CD14-positive monocyte (primary cell): ENCODE results near the gene ITGB8. TPM values are rescaled to one million over a fixed set of nuclear protein-coding genes. Genes with fewer than 3 reads are reported as not detected.

Experiments
- DNase-seq, 3 donors: peaks; one replicate each; pipeline ENCODE4 v3.0.0-alpha.2; 2011 to 2022
- H2AFZ ChIP-seq: 2 replicates; pipeline ENCODE4 v1.6.0; 2012; ENCODE audit warnings: mild to moderate bottlenecking, low read depth, low read length, inconsistent platforms; ENCODE audit not compliant: insufficient read depth, poor library complexity, severe bottlenecking
- H3K27ac ChIP-seq, 2 donors: 1 replicate in 1 of 2; 2 replicates in 1 of 2; pipeline ENCODE4 v1.5.1; 2012 to 2013; ENCODE audit warnings: low read length in 2 of 2, control low read depth in 1 of 2, inconsistent platforms in 1 of 2, low read depth in 1 of 2, mild to moderate bottlenecking in 1 of 2
- H3K27me3 ChIP-seq, 2 donors: one replicate each; pipeline versions ENCODE4 v1.6.0 to v1.6.1; 2011 to 2013; ENCODE audit warnings: low read length in 2 of 2; ENCODE audit not compliant: control insufficient read depth in 2 of 2, insufficient read depth in 2 of 2
- H3K36me3 ChIP-seq, 2 donors: replicated peaks in 1 of 2; 1 replicate in 1 of 2; 2 replicates in 1 of 2; pipeline versions ENCODE4 v1.5.1 to v1.6.1; 2012 to 2013; ENCODE audit warnings: low read length in 2 of 2, control low read depth in 1 of 2, inconsistent platforms in 1 of 2, mild to moderate bottlenecking in 1 of 2; ENCODE audit not compliant: insufficient read depth in 2 of 2, control insufficient read depth in 1 of 2
- H3K4me1 ChIP-seq, 2 donors: 1 replicate in 1 of 2; 2 replicates in 1 of 2; pipeline versions ENCODE4 v1.5.1 to v1.6.1; 2012 to 2013; ENCODE audit warnings: low read length in 2 of 2, control low read depth in 1 of 2, inconsistent platforms in 1 of 2, mild to moderate bottlenecking in 1 of 2, moderate library complexity in 1 of 2; ENCODE audit not compliant: insufficient read depth in 2 of 2, control insufficient read depth in 1 of 2
- H3K4me2 ChIP-seq: replicated peaks from 2 replicates; pipeline ENCODE3; 2012; ENCODE audit warnings: low read length, moderate library complexity, mild to moderate bottlenecking; ENCODE audit not compliant: poor library complexity, severe bottlenecking; ENCODE audit errors: extremely low read depth
- H3K4me3 ChIP-seq, 3 experiments: fragments of 200-600 bp in 1 of 3; sonication (generic) in 1 of 3; replicated peaks in 1 of 3; 1 replicate in 2 of 3; 2 replicates in 1 of 3; pipeline ENCODE4 v1.5.1; 2011 to 2013; ENCODE audit warnings: low read length in 3 of 3, mild to moderate bottlenecking in 3 of 3, control low read depth in 2 of 3, low read depth in 2 of 3, inconsistent platforms in 1 of 3, moderate library complexity in 1 of 3
- H3K79me2 ChIP-seq: 2 replicates; pipeline ENCODE4 v1.6.0; 2012; ENCODE audit warnings: mild to moderate bottlenecking, control low read depth, inconsistent platforms, low read length, moderate library complexity; ENCODE audit not compliant: insufficient read depth
- H3K9ac ChIP-seq: 2 replicates; pipeline ENCODE4 v1.6.0; 2017; ENCODE audit warnings: low read length, mild to moderate bottlenecking; ENCODE audit not compliant: insufficient read depth, poor library complexity, severe bottlenecking
- H3K9me3 ChIP-seq, 2 donors: replicated peaks in 1 of 2; 1 replicate in 1 of 2; 2 replicates in 1 of 2; pipeline versions ENCODE4 v1.5.1 to v1.6.1; 2012 to 2013; ENCODE audit warnings: low read length in 2 of 2, control low read depth in 1 of 2; ENCODE audit not compliant: control insufficient read depth in 1 of 2, insufficient read depth in 1 of 2
- H4K20me1 ChIP-seq: 2 replicates; pipeline ENCODE4 v1.6.0; 2012; ENCODE audit warnings: mild to moderate bottlenecking, low read length, control low read depth, moderate library complexity; ENCODE audit not compliant: insufficient read depth
- H3K27ac Mint-ChIP-seq, 7 donors: one replicate each; pipeline ENCODE4 v1.8.0; 2020; ENCODE audit warnings: mild to moderate bottlenecking in 7 of 7, mixed read lengths in 7 of 7, moderate library complexity in 6 of 7, inconsistent platforms in 2 of 7
- H3K27me3 Mint-ChIP-seq, 3 donors: one replicate each; pipeline ENCODE4 v1.8.0; 2021 to 2022; ENCODE audit warnings: low read depth in 3 of 3, mild to moderate bottlenecking in 3 of 3, mixed read lengths in 3 of 3, moderate library complexity in 3 of 3, inconsistent platforms in 1 of 3
- H3K36me3 Mint-ChIP-seq, 2 donors: one replicate each; pipeline ENCODE4 v1.8.0; 2020; ENCODE audit warnings: mixed read lengths in 2 of 2, inconsistent platforms in 1 of 2, mild to moderate bottlenecking in 1 of 2
- H3K4me1 Mint-ChIP-seq: one replicate; pipeline ENCODE4 v1.8.0; 2020; ENCODE audit warnings: mild to moderate bottlenecking, mixed read lengths
- H3K4me3 Mint-ChIP-seq, 2 donors: one replicate each; pipeline ENCODE4 v1.8.0; 2020; ENCODE audit warnings: mild to moderate bottlenecking in 2 of 2, mixed read lengths in 2 of 2, moderate library complexity in 1 of 2
- H3K9me3 Mint-ChIP-seq, 7 donors: one replicate each; pipeline ENCODE4 v1.8.0; 2020 to 2022; ENCODE audit warnings: mixed read lengths in 7 of 7, mild to moderate bottlenecking in 6 of 7, moderate library complexity in 6 of 7, inconsistent platforms in 2 of 7
- WGBS: methylation state at CpG from one replicate; pipeline ENCODE4 v1.1.5; 2013; ENCODE audit warnings: missing lambda C conversion rate; ENCODE audit not compliant: insufficient coverage; 5-methylcytosine and 5-hydroxymethylcytosine counted together
- intact Hi-C, 2 donors: fragments of 100-400 bp; cut with micrococcal nuclease; formaldehyde crosslinking; loops; one replicate each; pipeline versions ENCODE4 v1.15.0 to v1.15.1; 2023
- polyA plus RNA-seq, 3 donors: library from polyadenylated mRNA; depleted of rRNA in 1 of 3; unstranded in 2 of 3; stranded (reverse) in 1 of 3; fragments of 300-500 nt in 2 of 3; fragments of >200 nt in 1 of 3; fragmentation: Illumina TruSeq in 2 of 3; gene quantifications; 1 replicate in 2 of 3; 2 replicates in 1 of 3; pipeline ENCODE4 v1.2.3, GENCODE V29; 2012 to 2021
- TF ChIP-seq, protein P1 (sequence below): fragments of 200-600 bp; IDR thresholded peaks from one replicate; pipeline ENCODE4 v1.8.0; 2022; ENCODE audit warnings: antibody characterized with exemption, mild to moderate bottlenecking

Gene ITGB8
- polyA plus RNA-seq, 3 donors, result 0.01 to 0.28 (median 0.19) TPM

DNA sequence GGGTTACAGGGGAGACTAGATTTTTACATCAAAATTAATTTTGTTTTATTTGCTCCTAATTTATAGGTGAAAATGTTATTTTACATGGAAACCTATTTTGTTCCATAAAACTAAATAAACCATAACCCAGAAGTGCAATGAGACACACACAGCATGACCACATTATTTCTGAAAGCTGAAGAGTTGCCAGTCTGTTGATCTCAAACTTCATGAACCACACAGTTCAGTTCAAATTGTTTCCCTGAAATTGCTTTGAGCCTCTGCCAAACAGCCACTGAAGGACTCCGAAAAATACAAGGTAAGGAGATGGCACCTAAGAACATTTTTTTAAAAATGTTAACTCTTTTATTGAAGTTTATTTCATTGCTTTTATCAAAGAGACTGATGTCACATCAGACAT lies 25.0 kb upstream of the ITGB8 start:
- Mint-ChIP-seq H3K27ac (no peak overlapping the region), H3K4me3 (no peak overlapping the region), H3K9me3 (no peaks in the 10 kb centered on the region), H3K36me3 (no peaks in the 10 kb centered on the region), H3K27me3 (no peaks in the 10 kb centered on the region), H3K4me1 (peaks cover 19% of the 10 kb centered on the region)
- H3K4me3 ChIP-seq, result no peak overlapping the region
- intact Hi-C loops, result loop anchor here in 1 of 2 donors (10.0 kb wide), 1 partner anchor 101 kb away; no protein-coding TSS in a partner anchor
- H3K4me1 ChIP-seq, result peaks cover 2 to 8% of the 10 kb centered on the region in 2 donors
- no peak for DNase-seq
- H2AFZ ChIP-seq, result no peak overlapping the region
- no peaks in the 10 kb centered on the region for H3K79me2 ChIP-seq
- no peak overlapping the region for H3K27ac ChIP-seq
- WGBS, result no CpG with 5 or more reads among the region's 1 CpG
- no peaks in the 10 kb centered on the region for H3K9me3 ChIP-seq
- no peak overlapping the region for H3K4me2 ChIP-seq
- TF ChIP-seq, protein P1, sequence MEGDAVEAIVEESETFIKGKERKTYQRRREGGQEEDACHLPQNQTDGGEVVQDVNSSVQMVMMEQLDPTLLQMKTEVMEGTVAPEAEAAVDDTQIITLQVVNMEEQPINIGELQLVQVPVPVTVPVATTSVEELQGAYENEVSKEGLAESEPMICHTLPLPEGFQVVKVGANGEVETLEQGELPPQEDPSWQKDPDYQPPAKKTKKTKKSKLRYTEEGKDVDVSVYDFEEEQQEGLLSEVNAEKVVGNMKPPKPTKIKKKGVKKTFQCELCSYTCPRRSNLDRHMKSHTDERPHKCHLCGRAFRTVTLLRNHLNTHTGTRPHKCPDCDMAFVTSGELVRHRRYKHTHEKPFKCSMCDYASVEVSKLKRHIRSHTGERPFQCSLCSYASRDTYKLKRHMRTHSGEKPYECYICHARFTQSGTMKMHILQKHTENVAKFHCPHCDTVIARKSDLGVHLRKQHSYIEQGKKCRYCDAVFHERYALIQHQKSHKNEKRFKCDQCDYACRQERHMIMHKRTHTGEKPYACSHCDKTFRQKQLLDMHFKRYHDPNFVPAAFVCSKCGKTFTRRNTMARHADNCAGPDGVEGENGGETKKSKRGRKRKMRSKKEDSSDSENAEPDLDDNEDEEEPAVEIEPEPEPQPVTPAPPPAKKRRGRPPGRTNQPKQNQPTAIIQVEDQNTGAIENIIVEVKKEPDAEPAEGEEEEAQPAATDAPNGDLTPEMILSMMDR, result no peak
- H4K20me1 ChIP-seq, result no peaks in the 10 kb centered on the region
- no peaks in the 10 kb centered on the region for H3K27me3 ChIP-seq
- no peaks in the 10 kb centered on the region for H3K36me3 ChIP-seq
- no peak overlapping the region for H3K9ac ChIP-seq

DNA sequence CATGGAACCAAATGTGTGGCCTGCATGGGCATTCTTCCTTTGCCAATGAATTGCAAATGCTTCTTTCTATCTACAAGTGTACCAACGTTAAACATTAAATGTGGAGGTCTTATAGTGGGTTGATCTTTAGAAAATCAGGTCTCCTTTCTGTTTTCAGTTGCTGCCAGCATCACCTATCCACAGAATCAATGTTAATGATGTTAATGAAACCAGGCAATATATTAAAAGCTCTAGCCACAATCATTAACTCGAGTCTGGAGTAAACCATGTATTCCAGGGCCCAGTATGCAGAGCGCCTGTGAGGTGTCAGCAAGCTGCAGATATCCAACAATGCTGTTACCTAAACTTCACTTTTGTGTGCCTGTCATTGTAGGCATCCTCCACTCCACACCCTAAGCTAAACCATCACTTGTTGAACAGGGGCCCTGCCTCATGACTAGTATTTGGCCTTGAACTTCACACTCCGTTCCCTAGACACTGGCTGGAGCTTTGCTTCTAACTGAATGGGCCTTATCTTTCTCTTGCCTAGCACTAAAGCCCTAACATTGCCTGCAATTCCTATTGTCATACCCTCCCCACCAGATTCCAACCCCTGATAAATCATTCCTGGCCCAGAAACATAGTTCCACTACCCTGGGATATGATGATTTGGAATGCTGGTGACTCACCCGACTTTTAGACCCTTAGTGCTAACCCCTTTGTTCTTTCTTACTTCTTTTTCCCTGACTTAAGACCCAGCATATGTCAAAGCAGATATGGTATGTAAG lies 24.3 kb upstream of the ITGB8 start:
- no peaks in the 10 kb centered on the region for H4K20me1 ChIP-seq
- Mint-ChIP-seq H3K27me3 (no peaks in the 10 kb centered on the region), H3K4me1 (peaks cover 20% of the 10 kb centered on the region), H3K4me3 (no peak overlapping the region), H3K9me3 (no peaks in the 10 kb centered on the region), H3K36me3 (no peaks in the 10 kb centered on the region), H3K27ac (peak overlapping the region in 1 of 7 donors; percentile 33)
- TF ChIP-seq, protein P1, result no peak
- H3K9ac ChIP-seq, result no peak overlapping the region
- H3K4me1 ChIP-seq, result peaks cover 4 to 14% of the 10 kb centered on the region in 2 donors
- H3K27ac ChIP-seq, result no peak overlapping the region
- H3K27me3 ChIP-seq, result no peaks in the 10 kb centered on the region
- no peak overlapping the region for H3K4me3 ChIP-seq
- 96% methylated on average over 3 of the region's 5 CpGs for WGBS
- no peak for DNase-seq
- intact Hi-C loops, result loop anchor here in 1 of 2 donors (10.0 kb wide), 1 partner anchor 102 kb away; no protein-coding TSS in a partner anchor
- H3K79me2 ChIP-seq, result no peaks in the 10 kb centered on the region
- H2AFZ ChIP-seq, result no peak overlapping the region
- no peaks in the 10 kb centered on the region for H3K36me3 ChIP-seq
- H3K4me2 ChIP-seq, result no peak overlapping the region
- H3K9me3 ChIP-seq, result no peaks in the 10 kb centered on the region
